ENCODE results near the gene PKNOX2. TPM values are rescaled to one million over a fixed set of nuclear protein-coding genes. Genes with fewer than 3 reads are reported as not detected.
A peak's percentile ranks its signal among the peaks of the same experiment; 100 is the strongest.

The PKNOX2 gene
- total RNA-seq, 4 donors from 2014 or later, result 0.27 to 4.8 (median 0.75) TPM; not detected in 1

GRCh38 chr11:125454047-125454446, 289.5 kb downstream of the PKNOX2 start:
- 71 to 91% methylated on average over 1 to 6 of the region's 6 CpGs for WGBS, 2 donors (ENCODE audit: low coverage in 1 of 2)
- H3K4me1 ChIP-seq, result peaks cover 0 to 18% (median 3%) of the 10 kb centered on the region in 4 donors
- intact Hi-C loops (cut with DNase I; ENCODE audit: low total_unique reads), result no loop called here
- DNase-seq, result no peak
- H3K4me3 ChIP-seq, result no peak overlapping the region
- H3K27me3 ChIP-seq, result no peaks in the 10 kb centered on the region
- TF ChIP-seq POLR2A (IDR thresholded peaks at IDR 0.05) (no peak), EP300 (IDR thresholded peaks at IDR 0.05; ENCODE audit: low read depth) (no peak), POLR2AphosphoS5 (IDR thresholded peaks at IDR 0.05) (no peak), CTCF (IDR thresholded peaks at IDR 0.05) (no peak)
- H3K27ac ChIP-seq, result no peak overlapping the region
- no peaks in the 10 kb centered on the region for H3K36me3 ChIP-seq
- H3K9me3 ChIP-seq, result no peaks in the 10 kb centered on the region
- in situ Hi-C loops (cut with MboI; ENCODE audit: low pct_ligation_motif_present in 1 of 4, low pct_unique_long_range_greater_than_20kb in 1 of 4, low sequenced_read_pairs in 3 of 4), result no loop called here

GRCh38 chr11:125455851-125456250, 291.3 kb downstream of the PKNOX2 start:
- no peaks in the 10 kb centered on the region for H3K9me3 ChIP-seq
- 87 to 91% methylated on average over 13 of the region's 13 CpGs for WGBS, 2 donors (ENCODE audit: low coverage in 1 of 2)
- no peaks in the 10 kb centered on the region for H3K27me3 ChIP-seq
- H3K36me3 ChIP-seq, result no peaks in the 10 kb centered on the region
- no peak for TF ChIP-seq POLR2A (IDR thresholded peaks at IDR 0.05)
- TF ChIP-seq EP300 (IDR thresholded peaks at IDR 0.05; ENCODE audit: low read depth), result no peak
- no peak for TF ChIP-seq CTCF (IDR thresholded peaks at IDR 0.05)
- no peak for TF ChIP-seq POLR2AphosphoS5 (IDR thresholded peaks at IDR 0.05)
- H3K27ac ChIP-seq, result no peak overlapping the region
- H3K4me3 ChIP-seq, result no peak overlapping the region
- in situ Hi-C loops (cut with MboI; ENCODE audit: low pct_ligation_motif_present in 1 of 4, low pct_unique_long_range_greater_than_20kb in 1 of 4, low sequenced_read_pairs in 3 of 4), result no loop called here
- peaks cover 0 to 18% (median 3%) of the 10 kb centered on the region in 4 donors for H3K4me1 ChIP-seq
- no peak for DNase-seq
- intact Hi-C loops (cut with DNase I; ENCODE audit: low total_unique reads), result no loop called here

GRCh38 chr11:125457814-125458343, 293.3 kb downstream of the PKNOX2 start:
- peaks cover 0 to 3% (median 0%) of the 10 kb centered on the region in 4 donors for H3K4me1 ChIP-seq
- H3K36me3 ChIP-seq, result no peaks in the 10 kb centered on the region
- no peaks in the 10 kb centered on the region for H3K9me3 ChIP-seq
- in situ Hi-C loops (cut with MboI; ENCODE audit: low pct_ligation_motif_present in 1 of 4, low pct_unique_long_range_greater_than_20kb in 1 of 4, low sequenced_read_pairs in 3 of 4), result no loop called here
- peak; percentile 10 for DNase-seq
- no peak overlapping the region for H3K27ac ChIP-seq
- WGBS, 2 donors (ENCODE audit: low coverage in 1 of 2), result 53 to 63% methylated on average over 4 to 12 of the region's 12 CpGs
- no peak overlapping the region for H3K4me3 ChIP-seq
- TF ChIP-seq POLR2AphosphoS5 (IDR thresholded peaks at IDR 0.05), result no peak
- TF ChIP-seq POLR2A (IDR thresholded peaks at IDR 0.05), result no peak
- no peak for TF ChIP-seq CTCF (IDR thresholded peaks at IDR 0.05)
- no peak for TF ChIP-seq EP300 (IDR thresholded peaks at IDR 0.05; ENCODE audit: low read depth)
- H3K27me3 ChIP-seq, result no peaks in the 10 kb centered on the region
- intact Hi-C loops (cut with DNase I; ENCODE audit: low total_unique reads), result no loop called here

GRCh38 chr11:125460275-125460674, 295.7 kb downstream of the PKNOX2 start:
- Histone ChIP-seq H3K4me1 (peaks cover 0 to 3% (median 0%) of the 10 kb centered on the region in 4 donors), H3K4me3 (no peak overlapping the region), H3K27me3 (no peaks in the 10 kb centered on the region), H3K9me3 (no peaks in the 10 kb centered on the region), H3K27ac (no peak overlapping the region), H3K36me3 (no peaks in the 10 kb centered on the region)
- WGBS, 2 donors (ENCODE audit: low coverage in 1 of 2), result 80 to 81% methylated on average over 2 to 6 of the region's 6 CpGs
- in situ Hi-C loops (cut with MboI; ENCODE audit: low pct_ligation_motif_present in 1 of 4, low pct_unique_long_range_greater_than_20kb in 1 of 4, low sequenced_read_pairs in 3 of 4), result no loop called here
- intact Hi-C loops (cut with DNase I; ENCODE audit: low total_unique reads), result no loop called here
- TF ChIP-seq EP300 (IDR thresholded peaks at IDR 0.05; ENCODE audit: low read depth), result no peak
- TF ChIP-seq POLR2A (IDR thresholded peaks at IDR 0.05), result no peak
- TF ChIP-seq POLR2AphosphoS5 (IDR thresholded peaks at IDR 0.05), result no peak
- DNase-seq, result no peak

Measured in transverse colon (tissue), 4 donors.